ENCODE results near the gene USP22.

The USP22 gene

GRCh38 chr17:21049457-21049856, 6.6 kb upstream of the USP22 start:
- Histone ChIP-seq H3K27ac (ENCODE audit: poor library complexity, severe bottlenecking) (no peak overlapping the region), H3K36me3 (ENCODE audit: low read depth) (no peaks in the 10 kb centered on the region), H3K9me3 (ENCODE audit: severe bottlenecking) (no peaks in the 10 kb centered on the region), H3K4me1 (ENCODE audit: insufficient read depth, poor library complexity, severe bottlenecking) (no peaks in the 10 kb centered on the region), H3K27me3 (ENCODE audit: insufficient read depth, poor library complexity, severe bottlenecking) (no peaks in the 10 kb centered on the region), H3K4me3 (ENCODE audit: severe bottlenecking) (no peak overlapping the region)
- DNase-seq (ENCODE audit: low spot score) (no peak), ATAC-seq (ENCODE audit: low read depth) (no peak)
- TF ChIP-seq CTCF (IDR thresholded peaks at IDR 0.05; ENCODE audit: poor library complexity, severe bottlenecking), result no peak

GRCh38 chr17:21046216-21046615, 3.4 kb upstream of the USP22 start:
- ATAC-seq (ENCODE audit: low read depth) (no peak), DNase-seq (ENCODE audit: low spot score) (no peak)
- H3K27ac ChIP-seq (ENCODE audit: poor library complexity, severe bottlenecking), result no peak overlapping the region
- no peaks in the 10 kb centered on the region for H3K27me3 ChIP-seq (ENCODE audit: insufficient read depth, poor library complexity, severe bottlenecking)
- H3K4me1 ChIP-seq (ENCODE audit: insufficient read depth, poor library complexity, severe bottlenecking), result no peaks in the 10 kb centered on the region
- TF ChIP-seq CTCF (IDR thresholded peaks at IDR 0.05; ENCODE audit: poor library complexity, severe bottlenecking), result no peak
- peaks cover 4% of the 10 kb centered on the region for H3K36me3 ChIP-seq (ENCODE audit: low read depth)
- H3K4me3 ChIP-seq (ENCODE audit: severe bottlenecking), result no peak overlapping the region
- no peaks in the 10 kb centered on the region for H3K9me3 ChIP-seq (ENCODE audit: severe bottlenecking)

GRCh38 chr17:21044971-21045370, 2.2 kb upstream of the USP22 start:
- Histone ChIP-seq H3K4me3 (ENCODE audit: severe bottlenecking) (no peak overlapping the region), H3K4me1 (ENCODE audit: insufficient read depth, poor library complexity, severe bottlenecking) (peaks cover 5% of the 10 kb centered on the region), H3K27me3 (ENCODE audit: insufficient read depth, poor library complexity, severe bottlenecking) (no peaks in the 10 kb centered on the region), H3K27ac (ENCODE audit: poor library complexity, severe bottlenecking) (no peak overlapping the region), H3K36me3 (ENCODE audit: low read depth) (peaks cover 11% of the 10 kb centered on the region), H3K9me3 (ENCODE audit: severe bottlenecking) (no peaks in the 10 kb centered on the region)
- ATAC-seq (ENCODE audit: low read depth) (no peak), DNase-seq (ENCODE audit: low spot score) (no peak)
- no peak for TF ChIP-seq CTCF (IDR thresholded peaks at IDR 0.05; ENCODE audit: poor library complexity, severe bottlenecking)

GRCh38 chr17:21043296-21044232, 753 bp upstream of the USP22 start:
- DNase-seq (ENCODE audit: low spot score), result peak; percentile 99
- H3K27ac ChIP-seq (ENCODE audit: poor library complexity, severe bottlenecking), result peak overlapping the region; percentile 90

More at GRCh38 chr17:21043296-21044232, 753 bp upstream of the USP22 start:
- peak; percentile 83 for TF ChIP-seq CTCF (IDR thresholded peaks at IDR 0.05; ENCODE audit: poor library complexity, severe bottlenecking)
- peaks cover 25% of the 10 kb centered on the region for H3K36me3 ChIP-seq (ENCODE audit: low read depth)
- no peaks in the 10 kb centered on the region for H3K9me3 ChIP-seq (ENCODE audit: severe bottlenecking)
- peak; percentile 96 for ATAC-seq (ENCODE audit: low read depth)
- no peaks in the 10 kb centered on the region for H3K27me3 ChIP-seq (ENCODE audit: insufficient read depth, poor library complexity, severe bottlenecking)
- peaks cover 9% of the 10 kb centered on the region for H3K4me1 ChIP-seq (ENCODE audit: insufficient read depth, poor library complexity, severe bottlenecking)
- peak overlapping the region; percentile 45 for H3K4me3 ChIP-seq (ENCODE audit: severe bottlenecking)

Measured in RWPE2 (cell line).